Midbrain (tissue), 1 donor: ENCODE results near the gene SUMO3.

Experiments
- DNase-seq: peaks from one replicate; lab custom pipeline; 2025; lab: John Stamatoyannopoulos, UW

SUMO3 gene

DNA sequence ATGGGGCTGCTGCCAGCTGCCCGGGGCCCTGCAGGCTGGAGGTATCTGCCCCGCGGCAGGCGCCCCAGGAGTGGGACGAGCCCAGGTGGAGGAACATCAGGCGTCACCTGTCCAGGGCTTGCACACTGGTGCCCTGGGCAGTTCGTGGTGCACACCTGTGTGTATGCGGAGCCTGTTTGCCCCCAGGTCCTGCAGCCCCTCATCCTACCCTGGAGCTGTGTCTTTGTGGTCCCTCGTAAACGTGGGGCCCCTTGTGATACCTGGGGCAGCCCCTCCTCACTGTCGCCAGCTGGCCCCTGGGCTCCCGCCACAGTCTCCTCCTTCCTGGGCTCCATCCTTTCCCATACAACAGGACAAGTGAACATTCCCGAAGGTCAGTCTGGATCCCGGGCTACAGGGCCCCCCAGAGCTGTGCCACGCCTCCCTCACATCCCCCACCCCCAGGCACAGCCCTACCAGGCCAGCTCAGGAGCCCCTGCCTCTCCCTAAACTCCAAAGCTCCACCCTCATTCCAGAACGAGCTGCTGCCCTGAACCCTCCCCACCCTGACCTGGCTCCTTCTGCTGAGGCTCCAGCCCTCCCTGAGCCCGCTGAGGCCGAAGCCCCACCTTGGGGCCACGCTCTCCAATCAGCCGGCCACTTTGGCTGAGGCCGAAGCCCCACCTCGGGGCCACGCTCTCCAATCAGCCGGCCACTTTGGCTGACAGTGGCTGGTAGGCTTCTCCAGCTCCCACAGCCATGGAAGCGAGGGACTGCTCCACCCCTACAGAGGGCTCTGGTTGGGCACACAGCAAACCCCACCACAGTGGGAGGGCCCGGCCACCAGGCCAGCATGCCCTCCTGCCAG lies 58.9 kb downstream of the SUMO3 start:
- no peak for DNase-seq

- DNase-seq, result no peak
Measured at GRCh38 chr21:44758141-44758561, 59.7 kb downstream of the SUMO3 start.

DNA sequence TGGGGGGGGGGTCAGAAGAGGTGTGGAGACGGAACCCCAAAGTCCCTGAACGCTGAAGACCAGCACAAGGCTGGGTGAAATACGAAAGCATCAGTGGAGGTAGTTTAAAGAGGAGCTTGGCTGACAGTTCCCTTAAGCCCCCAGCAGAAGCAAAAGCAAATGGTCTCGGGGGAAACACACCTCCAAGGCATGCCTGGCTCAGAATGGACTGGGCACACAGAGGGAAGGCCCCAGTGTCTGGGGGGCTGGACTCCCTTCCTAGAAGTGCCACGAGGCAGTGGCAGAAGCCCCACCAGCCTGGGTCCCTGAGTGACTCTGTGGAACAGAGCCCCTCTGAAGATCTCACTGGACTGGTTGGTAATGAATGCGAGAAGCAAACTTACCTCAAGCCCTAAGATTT lies 60.1 kb downstream of the SUMO3 start:
- no peak for DNase-seq

DNA sequence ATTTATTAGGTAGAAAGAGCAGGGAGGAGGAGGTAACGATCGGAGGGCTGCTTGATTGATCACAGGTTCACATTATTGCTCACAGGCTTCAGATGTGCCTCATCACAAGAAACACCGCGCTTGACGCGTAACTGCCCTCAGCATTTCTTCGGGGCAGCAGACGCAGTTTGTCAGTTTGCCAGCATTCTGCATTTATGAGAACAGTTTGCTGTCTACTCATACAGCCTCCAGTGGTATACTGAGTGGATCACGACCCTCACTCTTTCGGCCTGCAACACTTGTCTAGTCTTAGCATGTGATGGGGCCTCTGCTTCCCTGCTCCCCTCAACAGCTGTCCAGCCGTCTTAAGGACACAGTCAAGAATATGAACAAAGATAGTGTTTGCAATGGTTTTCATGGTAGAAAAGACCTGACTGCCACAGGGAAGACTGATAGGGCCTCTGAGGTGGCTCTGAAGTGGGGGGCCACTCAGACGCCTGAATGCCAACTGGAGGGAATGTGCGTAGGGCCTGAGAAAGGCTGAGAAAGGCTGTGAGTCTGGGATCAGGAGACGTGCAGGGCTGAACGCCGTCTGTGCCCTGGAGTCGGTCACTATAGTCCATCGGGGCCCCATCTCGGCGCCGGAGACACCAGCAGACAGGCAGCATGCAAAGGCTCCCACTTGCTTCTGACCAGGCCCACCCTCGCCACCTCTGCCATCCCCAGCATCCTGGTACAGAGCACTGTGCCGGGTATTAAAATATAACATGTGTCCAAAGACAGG lies 61.3 kb downstream of the SUMO3 start:
- DNase-seq, result no peak
